ENCODE measurements around the gene PYY.
"Not testable (repeated sequence)": the region's sequence is repeated elsewhere in the genome, so short reads cannot be mapped to it uniquely, and the experiment has no call there.

PYY gene

DNA sequence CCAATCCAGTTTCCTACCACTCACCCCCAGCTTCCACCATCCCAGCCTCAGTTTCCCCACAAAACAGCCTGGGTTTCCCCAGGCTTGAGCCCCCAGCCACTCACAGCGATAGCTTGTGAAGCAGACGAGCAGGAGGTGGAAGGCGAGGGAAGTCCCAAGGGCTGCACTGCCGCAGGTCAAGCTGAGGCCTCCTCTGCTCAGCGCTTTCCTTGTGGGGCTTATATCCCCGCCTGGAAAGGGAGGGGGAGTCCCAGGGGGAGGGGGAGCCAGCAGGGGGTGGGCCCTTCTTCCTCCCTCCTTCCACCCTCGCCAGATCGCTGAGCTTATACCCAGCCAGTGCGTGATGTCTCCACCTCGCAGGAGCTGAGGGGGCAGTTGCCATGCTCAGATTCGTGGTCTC lies at the start of gene PYY:
Gene PYY (minus strand): TSS at position 195 of the 400 bp plus-strand sequence. CDS start 457 bp downstream, outside the sequence.
- no peak for DNase-seq

- DNase-seq, result no peak
Observed at GRCh38 chr17:44002141-44002848, 48.6 kb upstream of the PYY start.

- DNase-seq, result no peak
Observed at GRCh38 chr17:44001461-44001920, 47.8 kb upstream of the PYY start.

GRCh38 chr17:44000871-44001460 lies 47.2 kb upstream of the PYY start:
- DNase-seq, result no peak

DNA sequence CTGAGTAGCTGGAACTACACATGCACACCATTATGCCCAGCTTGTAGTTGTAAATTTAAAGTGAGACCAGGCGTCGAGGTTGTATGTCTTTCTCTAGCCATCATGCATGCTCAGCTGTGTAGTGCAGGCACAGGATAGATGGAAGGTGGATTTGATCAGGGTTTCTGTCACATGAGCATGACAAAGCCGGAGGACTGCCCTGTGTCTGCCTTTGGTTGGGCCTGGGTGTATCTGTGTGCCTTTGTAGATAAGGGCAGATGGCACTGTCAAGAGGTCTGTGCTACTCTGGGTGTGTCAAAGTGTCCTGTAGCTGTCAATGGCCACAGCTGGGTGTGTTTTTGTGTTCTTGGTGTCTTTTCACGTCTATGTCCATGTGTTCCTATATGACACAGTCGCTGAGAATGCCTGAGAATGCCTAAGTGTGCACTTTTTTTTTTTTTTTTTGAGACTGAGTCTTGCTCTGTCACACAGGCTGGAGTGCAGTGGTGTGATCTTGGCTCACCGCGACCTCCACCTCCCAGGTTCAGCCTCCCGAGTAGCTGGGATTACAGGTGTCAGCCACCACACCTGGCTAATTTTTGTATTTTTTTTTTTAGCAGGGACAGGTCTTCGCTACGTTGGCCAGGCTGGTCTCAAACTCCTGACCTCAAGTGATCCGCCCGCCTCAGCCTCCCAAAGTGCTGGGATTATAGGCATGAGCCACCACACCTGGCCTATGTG lies 46.6 kb upstream of the PYY start:
- peak; percentile 82 for DNase-seq

- no peak for DNase-seq
Observed at GRCh38 chr17:43999024-43999423, 45.3 kb upstream of the PYY start.

DNA sequence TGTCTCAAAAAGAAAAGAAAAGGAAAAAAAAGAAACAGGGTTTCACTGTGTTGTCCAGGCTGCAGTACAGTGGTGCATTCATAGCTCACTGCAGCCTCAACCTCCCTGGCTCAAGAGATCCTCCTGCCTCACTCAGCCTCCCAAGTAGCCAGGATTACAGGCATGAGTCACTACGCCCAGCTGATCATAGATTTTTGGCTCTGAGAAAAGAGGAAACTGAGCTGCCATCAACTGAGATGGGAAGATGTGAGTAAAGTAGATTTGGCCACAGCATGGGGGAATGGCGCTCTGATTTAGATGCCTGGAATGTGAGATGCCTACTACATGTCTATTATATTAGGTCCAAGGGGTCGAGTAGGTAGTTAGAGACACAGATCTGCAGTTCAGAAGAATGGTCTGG lies 44.8 kb upstream of the PYY start:
- DNase-seq, result peak; percentile 74

GRCh38 chr17:43997180-43997579 lies 43.4 kb upstream of the PYY start:
- DNase-seq, result not testable (repeated sequence)

DNA sequence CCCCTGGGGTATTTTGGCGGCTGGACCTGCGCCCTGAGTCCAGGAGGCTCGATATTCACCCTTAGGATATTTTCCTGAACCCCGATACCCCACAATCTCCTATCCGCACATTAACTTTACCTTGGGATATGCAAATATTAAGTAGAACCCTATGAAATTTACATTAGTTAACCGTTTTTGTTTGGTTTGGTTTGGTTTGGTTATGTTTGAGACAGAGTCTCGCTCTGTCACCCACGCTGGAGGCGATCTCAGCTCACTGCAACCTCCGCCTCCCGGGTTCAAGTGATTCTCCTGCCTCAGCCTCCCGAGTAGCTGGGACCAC lies 41.4 kb upstream of the PYY start:
- no peak for DNase-seq

DNA sequence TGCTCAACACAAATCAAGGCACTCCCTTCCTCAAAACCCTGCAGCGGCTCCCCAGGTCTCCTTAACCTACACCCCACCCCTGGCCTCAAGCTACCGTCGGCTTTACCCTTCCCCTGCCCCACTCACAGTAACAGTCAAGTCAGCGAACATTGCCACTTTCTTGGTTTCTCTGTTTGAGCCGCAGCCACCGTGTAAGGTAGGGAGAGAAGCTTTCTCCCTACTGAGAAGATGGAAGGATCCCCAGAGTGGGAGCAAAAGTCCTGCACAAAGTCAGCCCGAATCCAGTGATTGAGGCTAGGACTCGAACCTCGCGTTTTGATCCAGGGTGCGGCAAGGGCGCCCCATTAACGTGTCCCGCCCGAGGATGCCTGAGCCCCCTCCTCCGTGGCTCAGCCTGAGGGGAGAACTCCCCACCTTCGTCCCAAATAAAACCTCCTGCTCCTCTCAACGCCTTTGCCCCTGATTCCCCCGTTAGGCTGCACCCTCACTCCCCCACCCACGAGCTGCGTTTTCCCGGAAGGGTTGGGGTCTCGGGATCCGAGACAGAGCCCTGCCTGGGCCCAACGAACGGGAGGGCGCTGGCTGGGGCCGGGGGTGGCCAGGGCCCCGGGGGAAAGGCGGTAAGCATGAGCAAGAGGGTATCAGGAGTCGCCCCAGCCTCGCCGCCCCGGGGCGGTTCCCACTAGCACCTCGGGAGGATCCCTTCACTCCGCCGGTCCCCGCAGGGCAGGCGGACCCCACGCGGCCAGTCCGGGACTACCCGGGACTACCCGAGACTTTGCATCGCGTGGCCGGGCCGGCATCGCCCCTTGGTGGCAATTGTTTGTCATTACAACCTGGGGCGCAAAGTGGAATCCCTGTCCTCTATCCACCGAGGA lies 40.8 kb upstream of the PYY start:
- peak; percentile 82 for DNase-seq

GRCh38 chr17:43992641-43993040 lies 38.9 kb upstream of the PYY start:
- DNase-seq, result no peak

GRCh38 chr17:43988301-43988700 lies 34.6 kb upstream of the PYY start:
- no peak for DNase-seq

DNA sequence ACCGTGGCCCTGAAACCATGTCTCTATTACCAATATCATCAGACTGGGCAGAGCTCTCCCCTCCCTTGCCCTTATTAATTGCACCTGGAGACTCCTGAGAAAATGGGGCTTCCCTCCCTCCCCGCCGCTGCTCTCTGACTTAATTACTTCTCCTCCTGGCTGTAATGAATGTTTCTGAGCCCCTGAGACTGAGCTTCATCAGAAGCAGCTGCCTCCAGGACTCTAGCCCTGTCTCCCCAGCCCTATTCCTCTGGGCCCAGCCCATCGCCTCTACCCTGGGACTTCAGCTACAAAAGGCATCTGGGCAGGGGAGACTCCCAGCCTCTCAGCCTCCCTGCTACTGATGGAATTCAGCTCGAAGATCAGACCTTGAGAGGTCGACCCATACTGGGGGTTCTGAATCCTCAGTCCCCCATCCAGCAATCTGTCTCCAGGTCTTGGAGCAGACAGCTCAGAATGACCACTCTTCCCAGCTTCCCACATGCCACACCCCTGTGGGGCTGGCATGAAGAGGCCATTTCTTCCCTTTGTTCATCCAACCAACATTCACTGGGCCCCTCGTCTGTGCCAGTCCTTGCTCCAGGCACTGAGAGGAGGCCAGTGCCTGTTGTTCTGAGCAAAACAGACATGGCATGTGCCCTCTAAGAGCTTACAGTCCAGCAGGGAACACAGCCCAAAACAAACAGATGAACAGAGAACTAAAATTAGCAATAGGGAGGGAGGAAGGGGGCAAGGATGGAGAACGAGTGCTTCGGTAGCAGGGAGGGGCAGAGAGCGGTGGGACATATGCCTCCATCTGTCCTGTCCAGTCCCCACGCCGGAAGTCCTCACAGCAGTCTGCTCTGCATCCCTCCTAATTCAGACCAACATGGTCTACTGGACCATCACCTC lies 33.6 kb upstream of the PYY start:
- no peak for DNase-seq

DNA sequence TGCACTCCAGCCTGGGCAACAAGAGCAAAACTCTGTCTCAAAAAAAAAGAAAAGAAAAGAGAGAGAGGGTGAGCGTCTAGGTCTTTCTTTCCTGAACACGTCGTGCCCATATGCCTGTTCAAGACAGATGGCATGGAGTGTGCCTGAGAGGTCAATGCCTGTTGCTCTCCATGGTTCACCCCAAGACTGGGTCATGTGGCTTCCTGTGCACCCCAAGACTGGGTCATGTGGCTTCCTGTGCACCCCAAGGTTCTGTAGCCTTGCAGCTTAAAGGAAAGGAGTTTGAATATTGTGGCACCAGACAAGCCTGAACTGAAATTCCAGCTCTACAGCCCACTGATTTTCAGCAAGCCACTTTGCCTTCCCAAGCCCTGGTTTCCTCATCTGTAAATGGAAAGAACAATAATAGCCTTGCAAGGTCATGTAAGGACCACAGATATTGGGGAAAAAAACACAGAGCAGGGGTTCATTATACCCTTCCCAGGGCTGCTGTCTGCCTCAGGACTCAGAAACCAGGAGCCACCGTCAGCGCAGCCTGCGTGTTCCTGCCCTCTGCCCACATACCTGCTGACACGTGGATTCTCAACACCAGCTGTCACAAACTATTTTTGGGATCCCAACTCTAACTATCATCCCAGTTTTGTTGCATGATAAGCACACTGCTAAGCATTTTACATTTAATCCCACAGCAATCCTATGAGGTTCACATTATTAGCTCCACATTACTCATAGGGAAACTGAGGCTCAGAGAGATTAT lies 32.7 kb upstream of the PYY start:
- no peak for DNase-seq

GRCh38 chr17:43984521-43984920 lies 30.8 kb upstream of the PYY start:
- DNase-seq, result no peak

GRCh38 chr17:43983515-43984411 lies 30.0 kb upstream of the PYY start:
- no peak for DNase-seq

- DNase-seq, result no peak
Observed at GRCh38 chr17:43983196-43983514, 29.4 kb upstream of the PYY start.

GRCh38 chr17:43982171-43982570 lies 28.4 kb upstream of the PYY start:
- DNase-seq, result no peak

GRCh38 chr17:43979671-43980070 lies 25.9 kb upstream of the PYY start:
- no peak for DNase-seq

- DNase-seq, result no peak
Observed at GRCh38 chr17:43979011-43979410, 25.3 kb upstream of the PYY start.
